PC-3 (cell line): ENCODE data around the gene ZC3H12A. TPM values are rescaled to one million over a fixed set of nuclear protein-coding genes. Genes with fewer than 3 reads are reported as not detected.

Experiments
- ATAC-seq: fragments of 200-7000 bp; cut with Tn5 transposase; 2 replicates; pipeline ENCODE4 v1.9.1; 2020; ENCODE audit warnings: mild to moderate bottlenecking, moderate library complexity
- BruUV-seq: library from RNA; stranded (reverse); fragments of 400-500 nt; replicated peaks from 2 replicates; lab custom pipeline; 2021; lab: Mats Ljungman, UMichigan
- CTCF ChIA-PET: fragments of 300-600 bp; sonication (Branson Sonifier 250); formaldehyde crosslinking; loops from one replicate; lab custom pipeline; 2022; ENCODE audit warnings: antibody characterized with exemption; lab: Charles Lee
- POLR2A ChIA-PET: fragments of 300-600 bp; sonication (Branson Sonifier 250); formaldehyde crosslinking; loops from one replicate; lab custom pipeline; 2022; ENCODE audit warnings: antibody characterized with exemption; ENCODE audit not compliant: unreplicated experiment; lab: Charles Lee
- DNase-seq: peaks from one replicate; pipeline ENCODE4 v3.0.0-alpha.2; 2015
- H2AFZ ChIP-seq: fragments of 300-600 bp; sonication (generic); 2 replicates; pipeline ENCODE4 v1.6.0; 2016; ENCODE audit warnings: antibody characterized with exemption, low read length
- H3F3A ChIP-seq: fragments of 300-600 bp; sonication (generic); one replicate; pipeline ENCODE4 v1.6.0; 2017; ENCODE audit warnings: antibody characterized with exemption, low read length, control low read depth, mild to moderate bottlenecking; ENCODE audit not compliant: unreplicated experiment
- H3K27ac ChIP-seq: fragments of 300-600 bp; sonication (generic); 2 replicates; pipeline ENCODE4 v1.5.1; 2016; ENCODE audit warnings: mild to moderate bottlenecking, low read length
- H3K27me3 ChIP-seq: fragments of 300-600 bp; sonication (generic); 2 replicates; pipeline ENCODE4 v1.6.1; 2016; ENCODE audit warnings: low read length, mixed read lengths
- H3K36me3 ChIP-seq: fragments of 300-600 bp; sonication (generic); 2 replicates; pipeline ENCODE4 v1.6.1; 2016; ENCODE audit warnings: low read depth, mixed run types, low read length, mixed read lengths
- H3K4me1 ChIP-seq: fragments of 300-600 bp; sonication (generic); 2 replicates; pipeline ENCODE4 v1.5.1; 2016; ENCODE audit warnings: low read length; ENCODE audit not compliant: insufficient read depth
- H3K4me2 ChIP-seq: fragments of 300-600 bp; sonication (generic); 2 replicates; pipeline ENCODE4 v1.6.0; 2016; ENCODE audit warnings: low read length
- H3K4me3 ChIP-seq: fragments of 300-600 bp; sonication (generic); 2 replicates; pipeline ENCODE4 v1.5.1; 2016; ENCODE audit warnings: mild to moderate bottlenecking, low read length, mixed read lengths
- H3K79me2 ChIP-seq: fragments of 300-600 bp; sonication (generic); 2 replicates; pipeline ENCODE4 v1.6.1; 2017; ENCODE audit warnings: low read length, mixed read lengths
- H3K9ac ChIP-seq: fragments of 300-600 bp; sonication (generic); 2 replicates; pipeline ENCODE4 v1.6.0; 2016; ENCODE audit warnings: mild to moderate bottlenecking, low read length
- H3K9me2 ChIP-seq: fragments of 300-600 bp; sonication (generic); replicated peaks from 2 replicates; pipeline ENCODE4 v1.6.1; 2016; ENCODE audit warnings: mixed run types, low read length, mixed read lengths
- H3K9me3 ChIP-seq: fragments of 300-600 bp; sonication (generic); 2 replicates; pipeline ENCODE4 v1.6.1; 2016; ENCODE audit warnings: low read length, mixed read lengths
- H4K20me1 ChIP-seq: fragments of 300-600 bp; sonication (generic); 2 replicates; pipeline ENCODE4 v1.6.1; 2016; ENCODE audit warnings: low read length, mixed read lengths
- EZH2 ChIP-seq: fragments of 300-600 bp; sonication (generic); IDR thresholded peaks from one replicate; pipeline ENCODE4 v1.6.1; 2017; ENCODE audit warnings: antibody characterized with exemption, mild to moderate bottlenecking, low read length; ENCODE audit not compliant: unreplicated experiment
- EZH2phosphoT487 ChIP-seq: fragments of 300-600 bp; sonication (generic); IDR thresholded peaks from 2 replicates; pipeline ENCODE4 v1.6.1; 2018; ENCODE audit warnings: mild to moderate bottlenecking, antibody characterized with exemption, low read length, borderline replicate concordance
- intact Hi-C: fragments of 100-400 bp; cut with micrococcal nuclease; formaldehyde crosslinking; loops from 2 replicates; pipeline ENCODE4 v1.9.0; 2023
- total RNA-seq: library from RNA; depleted of rRNA; stranded (reverse); fragments of >200 nt; gene quantifications from 2 replicates; pipeline ENCODE4 v1.2.3, GENCODE V29; 2014
- TF ChIP-seq, protein P1 (sequence below): fragments of 300-600 bp; sonication (generic); conservative IDR thresholded peaks from 2 replicates; pipeline ENCODE4 v1.5.1; 2017; ENCODE audit warnings: antibody characterized with exemption, low read depth, mild to moderate bottlenecking, low read length

Gene ZC3H12A
- total RNA-seq, 1 experiment from 2014 or later: 45.3 TPM

DNA sequence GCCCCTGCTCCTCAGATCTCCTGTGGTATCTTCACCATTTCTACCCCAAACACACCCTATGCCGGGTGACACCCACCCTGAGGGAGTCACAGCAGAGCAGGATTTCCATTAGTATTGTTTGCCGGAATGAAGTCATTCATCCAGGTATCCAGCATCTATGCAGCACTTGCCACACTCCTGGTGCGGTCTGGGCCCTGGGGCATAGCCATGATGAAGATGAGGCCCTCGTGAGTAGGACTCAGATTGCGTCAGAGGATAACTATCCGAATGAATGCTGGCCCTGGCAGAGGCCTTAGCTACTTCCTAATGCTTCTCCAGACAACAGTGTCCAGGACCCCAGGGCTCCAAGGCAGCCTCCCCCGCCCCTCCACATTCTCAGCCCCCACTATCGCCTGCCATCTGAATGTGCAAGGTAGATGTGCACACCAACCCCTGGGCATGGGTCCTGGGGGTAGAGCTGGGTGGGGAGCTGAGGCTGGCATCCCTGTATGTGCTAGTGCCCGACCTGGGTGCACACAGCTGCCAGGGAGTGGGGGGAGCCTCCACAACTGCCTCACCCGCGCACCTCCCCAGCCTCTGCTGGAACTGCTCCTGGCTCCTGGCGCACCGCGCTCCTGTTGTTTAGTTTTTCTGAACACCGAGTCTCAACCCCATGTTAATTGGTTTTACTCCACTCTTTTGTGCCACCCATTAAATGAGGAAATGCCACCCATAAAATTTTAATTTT, 25.5 kb upstream of the ZC3H12A start:
- no peaks in the 10 kb centered on the region for H3K27me3 ChIP-seq
- no peaks in the 10 kb centered on the region for H3K79me2 ChIP-seq
- H3K4me2 ChIP-seq: 0 out of 2 replicates have a peak overlapping the region, but pooled peaks have one; percentile 18
- H3K36me3 ChIP-seq: no peaks in the 10 kb centered on the region
- TF ChIP-seq, protein P1, sequence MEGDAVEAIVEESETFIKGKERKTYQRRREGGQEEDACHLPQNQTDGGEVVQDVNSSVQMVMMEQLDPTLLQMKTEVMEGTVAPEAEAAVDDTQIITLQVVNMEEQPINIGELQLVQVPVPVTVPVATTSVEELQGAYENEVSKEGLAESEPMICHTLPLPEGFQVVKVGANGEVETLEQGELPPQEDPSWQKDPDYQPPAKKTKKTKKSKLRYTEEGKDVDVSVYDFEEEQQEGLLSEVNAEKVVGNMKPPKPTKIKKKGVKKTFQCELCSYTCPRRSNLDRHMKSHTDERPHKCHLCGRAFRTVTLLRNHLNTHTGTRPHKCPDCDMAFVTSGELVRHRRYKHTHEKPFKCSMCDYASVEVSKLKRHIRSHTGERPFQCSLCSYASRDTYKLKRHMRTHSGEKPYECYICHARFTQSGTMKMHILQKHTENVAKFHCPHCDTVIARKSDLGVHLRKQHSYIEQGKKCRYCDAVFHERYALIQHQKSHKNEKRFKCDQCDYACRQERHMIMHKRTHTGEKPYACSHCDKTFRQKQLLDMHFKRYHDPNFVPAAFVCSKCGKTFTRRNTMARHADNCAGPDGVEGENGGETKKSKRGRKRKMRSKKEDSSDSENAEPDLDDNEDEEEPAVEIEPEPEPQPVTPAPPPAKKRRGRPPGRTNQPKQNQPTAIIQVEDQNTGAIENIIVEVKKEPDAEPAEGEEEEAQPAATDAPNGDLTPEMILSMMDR: no peak
- no peak for TF ChIP-seq EZH2phosphoT487
- no peak for TF ChIP-seq EZH2
- no peak overlapping the region for H3K9ac ChIP-seq
- peaks cover 19% of the 10 kb centered on the region for H3K4me1 ChIP-seq
- ATAC-seq (peak; percentile 42), DNase-seq (peak; percentile 83)
- H3K9me3 ChIP-seq: no peaks in the 10 kb centered on the region
- ChIA-PET POLR2A (interaction anchor here (0.7 kb wide), 1 partner anchor 1637 kb away, joined by 3 read pairs; no protein-coding TSS in a partner anchor), CTCF (interaction anchor here (0.5 kb wide), 2 partner anchors 38 to 187 kb away, joined by 3 read pairs; no protein-coding TSS in a partner anchor)
- H3K9me2 ChIP-seq: no peaks in the 10 kb centered on the region
- BruUV-seq: no TSS peak
- H3K4me3 ChIP-seq: no peak overlapping the region
- no peak overlapping the region for H3K27ac ChIP-seq
- H2AFZ ChIP-seq: no peak overlapping the region
- H4K20me1 ChIP-seq: no peaks in the 10 kb centered on the region
- intact Hi-C loops: no loop called here
- no peaks in the 10 kb centered on the region for H3F3A ChIP-seq

DNA sequence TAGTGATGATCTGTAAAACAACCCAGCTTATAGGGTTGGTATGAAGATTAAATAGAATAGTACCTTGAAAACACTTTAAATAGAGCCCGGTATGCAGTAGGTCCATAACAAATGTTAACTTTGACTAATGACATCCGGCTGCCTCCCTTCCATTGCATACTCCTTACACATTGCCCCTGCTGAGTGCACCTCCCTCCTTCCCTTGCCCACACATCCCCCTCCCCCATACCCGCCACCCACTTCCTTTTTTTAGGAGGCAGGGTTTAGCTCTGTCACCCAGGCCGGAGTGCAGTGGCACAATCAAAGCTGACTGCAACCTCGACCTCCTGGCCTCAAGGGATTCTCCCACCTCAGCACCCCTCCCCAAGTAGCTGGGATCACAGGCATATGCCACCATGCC, 24.4 kb upstream of the ZC3H12A start:
- 0 out of 2 replicates have a peak, but pooled peaks have one; percentile 12 for ATAC-seq
- intact Hi-C loops: no loop called here
- Histone ChIP-seq H3F3A (no peaks in the 10 kb centered on the region), H3K9ac (no peak overlapping the region), H3K9me2 (no peaks in the 10 kb centered on the region), H2AFZ (no peak overlapping the region), H3K79me2 (no peaks in the 10 kb centered on the region), H3K4me3 (no peak overlapping the region), H3K36me3 (no peaks in the 10 kb centered on the region), H3K9me3 (no peaks in the 10 kb centered on the region), H3K27me3 (no peaks in the 10 kb centered on the region), H3K4me2 (no peak overlapping the region), H4K20me1 (no peaks in the 10 kb centered on the region), H3K27ac (no peak overlapping the region), H3K4me1 (peaks cover 20% of the 10 kb centered on the region)
- BruUV-seq: no TSS peak
- DNase-seq: no peak
- no peak for TF ChIP-seq EZH2phosphoT487
- no peak for TF ChIP-seq EZH2
- TF ChIP-seq, protein P1: no peak
- ChIA-PET POLR2A (no interaction called here), CTCF (no interaction called here)

DNA sequence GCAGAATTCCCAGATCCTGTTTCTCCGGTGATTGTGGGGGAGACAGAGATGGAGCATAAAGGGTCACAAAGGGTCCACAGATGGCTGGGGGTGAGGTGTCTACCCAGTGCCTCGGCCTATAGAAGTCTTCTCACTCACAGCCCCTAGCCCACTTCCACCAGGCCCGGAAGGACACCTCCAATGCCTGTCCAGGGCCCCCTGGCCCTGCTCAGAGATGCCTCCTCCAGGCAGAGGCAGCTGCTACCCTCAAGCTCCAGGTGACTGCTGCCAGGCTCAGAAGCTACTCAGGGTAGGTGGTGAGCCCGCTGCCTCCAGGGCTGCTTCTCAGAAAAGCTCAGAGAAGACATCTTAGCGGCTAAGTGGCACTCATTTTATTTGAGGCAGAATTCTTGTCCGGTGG, 22.0 kb upstream of the ZC3H12A start:
- Histone ChIP-seq H3K4me2 (no peak overlapping the region), H3K9ac (no peak overlapping the region), H3K36me3 (no peaks in the 10 kb centered on the region), H3K27me3 (no peaks in the 10 kb centered on the region), H2AFZ (no peak overlapping the region), H3K27ac (no peak overlapping the region), H3K4me1 (peaks cover 22% of the 10 kb centered on the region), H3K9me3 (no peaks in the 10 kb centered on the region), H3K9me2 (no peaks in the 10 kb centered on the region), H3F3A (no peaks in the 10 kb centered on the region), H3K79me2 (no peaks in the 10 kb centered on the region), H3K4me3 (no peak overlapping the region), H4K20me1 (no peaks in the 10 kb centered on the region)
- DNase-seq (no peak), ATAC-seq (no peak)
- no TSS peak for BruUV-seq
- intact Hi-C loops: no loop called here
- TF ChIP-seq EZH2phosphoT487 (no peak), EZH2 (no peak)
- TF ChIP-seq, protein P1: no peak
- ChIA-PET CTCF (interaction anchor here (0.5 kb wide), 1 partner anchor 33 kb away, joined by 3 read pairs; no protein-coding TSS in a partner anchor), POLR2A (interaction anchor here (0.6 kb wide), 1 partner anchor 104 kb away, joined by 3 read pairs; the partner anchor contains the start of gene DNALI1)
